SKM-1 (cell line): ENCODE data around the gene EHBP1L1.
"Not testable (repeated sequence)": the region's sequence is repeated elsewhere in the genome, so short reads cannot be mapped to it uniquely, and the experiment has no call there.

Source experiments
- DNase-seq: peaks from one replicate; lab custom pipeline; 2025; ENCODE audit not compliant: unreplicated experiment; lab: John Stamatoyannopoulos, UW

Gene EHBP1L1

GRCh38 chr11:65633390-65634108 is 57.7 kb downstream of the EHBP1L1 start:
- no peak for DNase-seq

GRCh38 chr11:65634109-65634436 is 58.2 kb downstream of the EHBP1L1 start:
- no peak for DNase-seq

GRCh38 chr11:65634440-65634839 is 58.6 kb downstream of the EHBP1L1 start:
- no peak for DNase-seq

GRCh38 chr11:65634905-65635731 is 59.3 kb downstream of the EHBP1L1 start:
- no peak for DNase-seq

GRCh38 chr11:65636108-65637031 is 60.5 kb downstream of the EHBP1L1 start:
- no peak for DNase-seq

- DNase-seq, result no peak
Measured at GRCh38 chr11:65637032-65637557, 61.2 kb downstream of the EHBP1L1 start.

- peak; percentile 35 for DNase-seq
Measured at GRCh38 chr11:65637794-65638419, 62.1 kb downstream of the EHBP1L1 start, which contains the start of gene SIPA1. TSS of gene SIPA1 (plus strand) at chr11:65638101. CDS start at chr11:65640922, 2,821 bp downstream.

- not testable (repeated sequence) for DNase-seq
Measured at GRCh38 chr11:65639228-65639597, 63.4 kb downstream of the EHBP1L1 start.

GRCh38 chr11:65639623-65640482 is 64.0 kb downstream of the EHBP1L1 start:
- DNase-seq, result no peak

- peak; percentile 63 for DNase-seq
Measured at GRCh38 chr11:65640483-65641296, 64.8 kb downstream of the EHBP1L1 start.

- DNase-seq, result no peak
Measured at GRCh38 chr11:65641297-65642013, 65.6 kb downstream of the EHBP1L1 start.
